Duodenal mucosa (tissue), 2 donors: ENCODE measurements around the gene NEUROD6.

ENCODE experiments used
- H3K27ac ChIP-seq: one replicate; pipeline ENCODE4 v1.7.0; 2013; ENCODE audit warnings: low read depth, low read length
- H3K27me3 ChIP-seq, 2 donors: one replicate each; pipeline ENCODE4 v1.7.0; 2013; ENCODE audit warnings: low read length in 2 of 2, control low read depth in 1 of 2; ENCODE audit not compliant: insufficient read depth in 2 of 2, control insufficient read depth in 1 of 2
- H3K36me3 ChIP-seq, 2 donors: one replicate each; pipeline ENCODE4 v1.7.0; 2013; ENCODE audit warnings: low read length in 2 of 2, control low read depth in 1 of 2; ENCODE audit not compliant: insufficient read depth in 2 of 2, control insufficient read depth in 1 of 2
- H3K4me1 ChIP-seq, 2 donors: one replicate each; pipeline ENCODE4 v1.7.0; 2013; ENCODE audit warnings: low read length in 2 of 2, control low read depth in 1 of 2; ENCODE audit not compliant: insufficient read depth in 2 of 2, control insufficient read depth in 1 of 2
- H3K4me3 ChIP-seq, 2 donors: one replicate each; pipeline ENCODE4 v1.7.0; 2013; ENCODE audit warnings: low read length in 2 of 2, low read depth in 1 of 2
- H3K9ac ChIP-seq, 2 donors: one replicate each; pipeline ENCODE4 v1.7.0; 2013; ENCODE audit warnings: low read length in 2 of 2, low read depth in 1 of 2
- H3K9me3 ChIP-seq, 2 donors: one replicate each; pipeline ENCODE4 v1.7.0; 2013; ENCODE audit warnings: low read length in 2 of 2, control low read depth in 1 of 2; ENCODE audit not compliant: control insufficient read depth in 1 of 2

NEUROD6 gene

GRCh38 chr7:31311552-31311951 is 29.0 kb downstream of the NEUROD6 start:
- H3K27ac ChIP-seq = no peak overlapping the region

GRCh38 chr7:31310321-31310935 is 30.1 kb downstream of the NEUROD6 start:
- H3K4me3 ChIP-seq = no peak overlapping the region
- H3K27me3 ChIP-seq = no peaks in the 10 kb centered on the region
- no peaks in the 10 kb centered on the region for H3K4me1 ChIP-seq
- no peaks in the 10 kb centered on the region for H3K9me3 ChIP-seq
- H3K9ac ChIP-seq = no peak overlapping the region
- no peaks in the 10 kb centered on the region for H3K36me3 ChIP-seq
- H3K27ac ChIP-seq = no peak overlapping the region

More at GRCh38 chr7:31311552-31311951, 29.0 kb downstream of the NEUROD6 start:
- no peaks in the 10 kb centered on the region for H3K9me3 ChIP-seq
- H3K9ac ChIP-seq = no peak overlapping the region
- H3K4me3 ChIP-seq = no peak overlapping the region
- H3K4me1 ChIP-seq = no peaks in the 10 kb centered on the region
- no peaks in the 10 kb centered on the region for H3K36me3 ChIP-seq
- H3K27me3 ChIP-seq = no peaks in the 10 kb centered on the region

- H3K27me3 ChIP-seq = no peaks in the 10 kb centered on the region
- no peak overlapping the region for H3K4me3 ChIP-seq
- H3K36me3 ChIP-seq = no peaks in the 10 kb centered on the region
- H3K27ac ChIP-seq = no peak overlapping the region
- H3K4me1 ChIP-seq = no peaks in the 10 kb centered on the region
- no peaks in the 10 kb centered on the region for H3K9me3 ChIP-seq
- H3K9ac ChIP-seq = no peak overlapping the region
These were observed 31.1 kb downstream of the NEUROD6 start for GRCh38 chr7:31309407-31309806.

GRCh38 chr7:31308652-31309051 is 31.9 kb downstream of the NEUROD6 start:
- Histone ChIP-seq H3K9ac (no peak overlapping the region), H3K4me1 (no peaks in the 10 kb centered on the region), H3K9me3 (no peaks in the 10 kb centered on the region), H3K36me3 (no peaks in the 10 kb centered on the region), H3K4me3 (no peak overlapping the region), H3K27ac (no peak overlapping the region), H3K27me3 (no peaks in the 10 kb centered on the region)

GRCh38 chr7:31307972-31308371 is 32.6 kb downstream of the NEUROD6 start:
- Histone ChIP-seq H3K4me3 (no peak overlapping the region), H3K9me3 (no peaks in the 10 kb centered on the region), H3K4me1 (no peaks in the 10 kb centered on the region), H3K36me3 (no peaks in the 10 kb centered on the region), H3K27ac (no peak overlapping the region), H3K27me3 (no peaks in the 10 kb centered on the region), H3K9ac (no peak overlapping the region)

GRCh38 chr7:31305260-31305659 is 35.3 kb downstream of the NEUROD6 start:
- no peak overlapping the region for H3K9ac ChIP-seq
- no peaks in the 10 kb centered on the region for H3K27me3 ChIP-seq
- H3K9me3 ChIP-seq = no peaks in the 10 kb centered on the region
- no peaks in the 10 kb centered on the region for H3K36me3 ChIP-seq
- H3K27ac ChIP-seq = no peak overlapping the region
- H3K4me1 ChIP-seq = no peaks in the 10 kb centered on the region
- H3K4me3 ChIP-seq = no peak overlapping the region

GRCh38 chr7:31304446-31304845 is 36.1 kb downstream of the NEUROD6 start:
- H3K27me3 ChIP-seq = no peaks in the 10 kb centered on the region
- H3K4me1 ChIP-seq = no peaks in the 10 kb centered on the region
- H3K9ac ChIP-seq = no peak overlapping the region
- no peak overlapping the region for H3K4me3 ChIP-seq
- no peaks in the 10 kb centered on the region for H3K9me3 ChIP-seq
- H3K27ac ChIP-seq = no peak overlapping the region
- no peaks in the 10 kb centered on the region for H3K36me3 ChIP-seq

GRCh38 chr7:31302356-31302755 is 38.2 kb downstream of the NEUROD6 start:
- H3K27ac ChIP-seq = no peak overlapping the region
- no peak overlapping the region for H3K9ac ChIP-seq
- no peak overlapping the region for H3K4me3 ChIP-seq
- no peaks in the 10 kb centered on the region for H3K9me3 ChIP-seq
- no peaks in the 10 kb centered on the region for H3K36me3 ChIP-seq
- H3K4me1 ChIP-seq = no peaks in the 10 kb centered on the region
- no peaks in the 10 kb centered on the region for H3K27me3 ChIP-seq

- Histone ChIP-seq H3K27ac (no peak overlapping the region), H3K4me1 (no peaks in the 10 kb centered on the region), H3K36me3 (no peaks in the 10 kb centered on the region), H3K9me3 (no peaks in the 10 kb centered on the region), H3K4me3 (no peak overlapping the region), H3K27me3 (no peaks in the 10 kb centered on the region), H3K9ac (no peak overlapping the region)
These were observed 41.2 kb downstream of the NEUROD6 start for GRCh38 chr7:31299336-31299735.

GRCh38 chr7:31290601-31291000 is 49.9 kb downstream of the NEUROD6 start:
- Histone ChIP-seq H3K4me3 (no peak overlapping the region), H3K27ac (no peak overlapping the region), H3K9me3 (no peaks in the 10 kb centered on the region), H3K27me3 (no peaks in the 10 kb centered on the region), H3K36me3 (no peaks in the 10 kb centered on the region), H3K9ac (no peak overlapping the region), H3K4me1 (no peaks in the 10 kb centered on the region)
